ENCODE data around the gene ZNF641.
"Not testable (repeated sequence)": the region's sequence is repeated elsewhere in the genome, so short reads cannot be mapped to it uniquely, and the experiment has no call there.

The ZNF641 gene

DNA sequence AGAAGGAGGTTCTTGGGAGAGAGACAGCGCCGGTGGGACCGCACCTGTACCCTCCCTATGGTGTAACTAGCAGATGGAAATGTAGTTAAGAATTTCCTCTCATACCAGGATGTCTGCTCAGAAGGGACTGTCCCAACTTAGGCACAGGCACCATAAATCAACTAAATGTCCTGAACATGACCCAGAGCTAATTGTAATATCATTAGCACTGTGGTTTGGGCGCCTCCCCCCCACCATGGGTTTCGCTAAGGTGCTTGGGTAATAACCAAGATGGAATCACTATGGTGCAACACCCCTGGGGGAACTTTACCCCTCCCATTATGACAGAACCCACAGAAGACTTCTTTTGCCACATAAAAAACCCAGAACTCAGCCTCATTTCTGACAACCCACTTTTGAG lies 15.9 kb downstream of the ZNF641 start:
- DNase-seq (ENCODE audit: low spot score), result no peak

DNA sequence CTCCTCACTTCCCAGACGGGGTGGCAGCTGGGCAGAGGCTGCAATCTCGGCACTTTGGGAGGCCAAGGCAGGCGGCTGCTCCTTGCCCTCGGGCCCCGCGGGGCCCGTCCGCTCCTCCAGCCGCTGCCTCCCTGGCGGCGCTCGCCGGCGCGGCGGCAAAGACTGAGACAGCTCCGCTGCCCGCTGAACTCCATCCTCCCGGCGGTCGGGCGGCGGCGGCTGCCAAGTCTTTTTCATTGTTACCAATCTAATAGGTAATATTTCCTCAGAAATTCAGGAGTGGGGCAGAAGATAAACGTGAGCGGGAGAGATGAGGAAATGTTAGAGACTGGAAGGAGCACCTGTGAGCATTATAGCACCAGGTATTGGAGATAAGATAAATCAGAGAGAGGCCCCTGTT lies 17.0 kb downstream of the ZNF641 start:
- not testable (repeated sequence) for DNase-seq (ENCODE audit: low spot score)

GRCh38 chr12:48331399-48331798 lies 19.3 kb downstream of the ZNF641 start:
- no peak for DNase-seq (ENCODE audit: low spot score)

- DNase-seq (ENCODE audit: low spot score), result no peak
Measured at GRCh38 chr12:48329199-48329939, 21.4 kb downstream of the ZNF641 start.

- no peak for DNase-seq (ENCODE audit: low spot score)
Measured at GRCh38 chr12:48316491-48316890, 34.2 kb downstream of the ZNF641 start.

DNA sequence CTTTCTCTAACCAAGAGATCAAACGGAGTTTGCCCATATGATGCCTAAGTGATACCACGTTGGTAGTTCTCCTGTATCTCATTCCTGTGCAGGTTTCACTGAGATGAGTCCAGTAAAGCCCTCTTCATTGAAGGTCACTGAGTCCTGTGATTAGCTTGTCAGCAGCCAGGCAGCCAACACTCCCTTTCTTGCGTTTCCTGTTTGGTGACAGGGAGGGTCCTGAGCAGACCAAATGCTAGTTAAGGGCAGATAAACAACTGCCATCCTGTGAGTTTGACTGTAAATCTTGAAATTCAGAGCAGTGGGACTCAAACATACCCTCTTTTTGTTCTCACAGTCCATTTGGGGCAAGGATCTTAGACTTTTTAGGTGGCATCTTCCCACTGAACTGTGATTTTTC lies 39.4 kb downstream of the ZNF641 start:
- DNase-seq (ENCODE audit: low spot score), result no peak

DNA sequence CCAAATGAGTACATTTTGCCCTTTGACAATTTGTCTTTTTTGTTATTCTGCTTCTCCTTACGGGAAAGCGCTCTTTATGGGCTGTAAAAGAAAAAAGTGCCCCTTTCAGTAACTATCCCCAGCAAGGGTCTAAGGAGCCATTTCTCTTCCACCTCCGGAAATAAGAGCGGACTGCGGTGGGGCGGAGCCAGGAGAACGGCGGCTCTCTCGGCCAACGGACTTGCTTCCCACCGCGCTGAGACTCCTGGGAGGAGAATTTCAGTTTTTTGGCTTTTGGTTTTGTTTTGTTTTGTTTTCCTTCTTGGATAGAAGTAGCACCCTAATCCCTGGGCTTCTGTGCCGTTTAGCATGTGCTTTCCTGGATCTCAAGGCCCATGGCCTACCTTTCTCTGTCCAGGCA lies 43.5 kb downstream of the ZNF641 start:
- DNase-seq (ENCODE audit: low spot score), result no peak

DNA sequence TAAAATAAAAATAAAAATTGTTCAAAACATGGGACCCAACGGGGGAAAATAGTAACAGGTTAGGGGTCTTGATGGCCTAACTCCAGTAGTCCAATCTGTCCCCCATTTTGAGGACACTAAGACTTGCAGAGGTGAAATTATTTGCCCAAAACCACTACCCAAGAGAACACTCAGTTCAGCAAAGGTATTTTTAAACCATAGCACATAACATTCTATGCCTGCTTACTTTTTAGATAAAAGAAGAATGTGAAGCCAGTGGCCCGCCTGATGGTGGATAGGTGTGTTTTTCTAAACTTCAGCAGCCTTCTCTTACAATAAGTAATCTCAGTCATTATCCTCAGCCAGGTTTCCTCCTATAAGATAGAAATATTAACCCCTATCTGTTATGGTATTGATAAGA lies 45.5 kb downstream of the ZNF641 start:
- DNase-seq (ENCODE audit: low spot score), result no peak

DNA sequence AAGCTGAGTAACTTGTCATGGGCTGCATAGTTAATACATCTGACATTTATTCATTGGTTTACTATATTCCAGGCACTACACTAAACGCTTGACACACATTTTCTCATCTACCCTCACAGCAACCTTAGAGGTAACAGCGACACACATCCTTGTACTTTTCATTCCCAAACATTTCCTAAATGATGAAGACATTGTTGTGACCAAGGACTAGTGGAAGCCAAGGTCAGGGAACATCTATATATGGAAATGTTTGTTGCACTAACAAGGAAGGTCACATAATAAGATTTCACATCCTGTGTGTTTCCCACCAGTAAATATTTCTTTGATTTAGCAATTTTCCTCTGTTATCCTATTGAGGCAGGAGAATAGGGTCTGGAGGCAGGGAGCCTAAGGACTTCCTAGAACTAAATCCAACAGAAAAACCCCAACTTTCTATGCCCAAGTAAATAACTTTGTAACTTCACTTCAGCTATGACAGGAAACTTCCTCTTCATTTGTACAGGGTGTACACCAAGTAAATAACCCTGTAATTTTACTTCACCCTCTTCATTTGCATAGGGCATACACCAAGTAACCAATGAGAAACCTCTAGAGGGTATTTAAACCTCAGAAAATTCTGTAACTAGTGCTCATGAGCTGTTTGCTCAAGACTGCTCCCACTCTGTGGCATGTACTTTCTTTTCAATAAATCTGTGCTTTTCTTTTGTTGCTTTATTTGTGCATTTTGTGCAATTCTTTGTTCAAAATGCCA lies 48.4 kb downstream of the ZNF641 start:
- no peak for DNase-seq (ENCODE audit: low spot score)

DNA sequence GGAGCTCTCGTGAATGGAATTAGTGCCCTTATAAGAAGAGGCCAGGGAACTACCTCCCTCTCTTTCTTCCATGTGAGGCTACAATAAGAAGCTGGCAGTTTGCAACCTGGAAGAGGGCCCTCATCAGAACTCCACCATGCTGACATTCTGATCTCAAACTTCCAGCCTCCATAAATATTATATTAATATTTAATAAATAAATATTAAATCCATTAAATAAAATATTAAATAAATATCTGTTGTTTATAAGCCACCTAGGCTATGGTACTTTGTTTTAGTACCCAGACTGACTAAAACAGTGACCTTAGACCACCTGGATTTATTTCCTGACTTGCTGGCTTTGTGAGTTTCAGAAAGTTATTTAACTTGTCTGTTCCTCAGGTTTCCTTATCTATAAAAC lies 49.9 kb downstream of the ZNF641 start:
- DNase-seq (ENCODE audit: low spot score), result no peak

- DNase-seq (ENCODE audit: low spot score), result peak; percentile 35
Measured at GRCh38 chr12:48296586-48297282, 54.0 kb downstream of the ZNF641 start.

- DNase-seq (ENCODE audit: low spot score), result no peak
Measured at GRCh38 chr12:48292040-48292439, 58.7 kb downstream of the ZNF641 start.

- DNase-seq (ENCODE audit: low spot score), result no peak
Measured at GRCh38 chr12:48291511-48291910, 59.2 kb downstream of the ZNF641 start.

DNA sequence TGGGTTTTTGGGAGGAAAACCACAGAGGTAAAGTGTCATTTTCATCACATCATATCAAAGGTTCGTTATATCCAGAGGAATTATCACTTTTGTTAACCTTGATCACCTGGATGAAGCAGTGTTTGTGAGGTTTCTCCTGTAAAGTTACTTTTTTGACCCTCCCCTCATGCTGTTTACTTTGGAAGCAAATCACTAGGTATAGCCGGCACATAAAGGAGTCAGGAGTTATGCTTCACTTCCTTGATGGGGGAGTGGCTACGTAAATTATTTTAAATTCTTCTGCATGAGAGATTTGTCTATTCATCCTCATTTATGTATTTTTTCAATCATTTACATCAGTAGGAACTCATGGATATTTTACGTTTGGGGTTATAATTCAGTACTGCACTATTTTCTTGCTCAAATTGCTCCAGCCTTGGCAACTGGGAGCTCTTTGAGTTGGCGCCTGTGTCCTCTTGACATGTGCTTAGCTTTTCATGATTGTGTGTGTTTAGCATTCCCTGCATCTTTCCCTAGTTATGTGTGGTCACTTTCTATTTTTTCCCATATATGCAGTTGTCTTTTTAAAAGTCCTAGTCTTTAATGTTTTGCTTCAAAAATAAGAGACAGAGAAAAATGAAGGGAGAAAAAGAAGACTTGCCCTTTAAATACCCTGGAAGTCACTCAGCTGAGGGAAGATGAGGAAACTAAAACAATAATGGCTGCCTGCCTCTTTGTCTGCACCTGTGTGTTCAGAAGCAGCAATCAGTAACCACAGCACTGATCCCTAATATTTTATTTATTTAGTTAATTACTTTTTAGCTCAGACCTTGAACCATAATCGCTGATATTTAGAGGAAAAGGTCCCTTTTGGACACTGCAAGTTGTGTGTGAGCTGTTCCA lies 62.1 kb downstream of the ZNF641 start:
- DNase-seq (ENCODE audit: low spot score), result no peak

Measured in CD4-positive, alpha-beta T cell treated with Interleukin-2 at 100 ng/mL for 4 hours (primary cell).